Measurements from ENCODE around the gene ZNF423.
A peak's percentile ranks its signal among the peaks of the same experiment; 100 is the strongest.
"Not testable (repeated sequence)": the region's sequence is repeated elsewhere in the genome, so short reads cannot be mapped to it uniquely, and the experiment has no call there.

Gene ZNF423

GRCh38 chr16:49583911-49584310, 272.0 kb downstream of the ZNF423 start:
- Mint-ChIP-seq H3K4me3 (no peak overlapping the region), H3K36me3 (no peaks in the 10 kb centered on the region), H3K27me3 (no peaks in the 10 kb centered on the region), H3K4me1 (no peaks in the 10 kb centered on the region), H3K9me3 (peaks cover 2% of the 10 kb centered on the region), H3K27ac (no peak overlapping the region)
- DNase-seq (ENCODE audit: low spot score in 2 of 2) (no peak), ATAC-seq (ENCODE audit: low read depth) (no peak)

GRCh38 chr16:49581630-49582298, 274.1 kb downstream of the ZNF423 start:
- ATAC-seq (ENCODE audit: low read depth) (no peak), DNase-seq (ENCODE audit: low spot score in 2 of 2) (no peak)
- Mint-ChIP-seq H3K9me3 (no peaks in the 10 kb centered on the region), H3K27ac (no peak overlapping the region), H3K4me3 (no peak overlapping the region), H3K36me3 (no peaks in the 10 kb centered on the region), H3K4me1 (no peaks in the 10 kb centered on the region), H3K27me3 (no peaks in the 10 kb centered on the region)

GRCh38 chr16:49580751-49581303, 275.1 kb downstream of the ZNF423 start:
- no peak for ATAC-seq (ENCODE audit: low read depth)
- no peaks in the 10 kb centered on the region for H3K27me3 Mint-ChIP-seq
- H3K36me3 Mint-ChIP-seq: no peaks in the 10 kb centered on the region
- no peak overlapping the region for H3K27ac Mint-ChIP-seq
- no peaks in the 10 kb centered on the region for H3K4me1 Mint-ChIP-seq
- H3K4me3 Mint-ChIP-seq: no peak overlapping the region
- H3K9me3 Mint-ChIP-seq: no peaks in the 10 kb centered on the region
- no peak for DNase-seq (ENCODE audit: low spot score in 2 of 2)

GRCh38 chr16:49578435-49579024, 277.4 kb downstream of the ZNF423 start:
- Mint-ChIP-seq H3K4me1 (peaks cover 12% of the 10 kb centered on the region), H3K9me3 (no peaks in the 10 kb centered on the region), H3K4me3 (no peak overlapping the region), H3K27ac (no peak overlapping the region), H3K36me3 (no peaks in the 10 kb centered on the region), H3K27me3 (no peaks in the 10 kb centered on the region)
- no peak for ATAC-seq (ENCODE audit: low read depth)
- no peak for DNase-seq (ENCODE audit: low spot score in 2 of 2)

GRCh38 chr16:49578018-49578417, 277.9 kb downstream of the ZNF423 start:
- peaks cover under 1% of the 10 kb centered on the region for H3K9me3 Mint-ChIP-seq
- no peaks in the 10 kb centered on the region for H3K27me3 Mint-ChIP-seq
- H3K27ac Mint-ChIP-seq: no peak overlapping the region
- H3K4me3 Mint-ChIP-seq: no peak overlapping the region
- H3K36me3 Mint-ChIP-seq: no peaks in the 10 kb centered on the region
- peaks cover 12% of the 10 kb centered on the region for H3K4me1 Mint-ChIP-seq
- ATAC-seq (ENCODE audit: low read depth) (no peak), DNase-seq (ENCODE audit: low spot score in 2 of 2) (no peak)

GRCh38 chr16:49576941-49577340, 279.0 kb downstream of the ZNF423 start:
- H3K27ac Mint-ChIP-seq: peak overlapping the region; percentile 10
- ATAC-seq (ENCODE audit: low read depth): no peak
- DNase-seq (ENCODE audit: low spot score in 2 of 2): no peak
- H3K27me3 Mint-ChIP-seq: no peaks in the 10 kb centered on the region
- H3K9me3 Mint-ChIP-seq: peaks cover 5% of the 10 kb centered on the region
- peaks cover 15% of the 10 kb centered on the region for H3K4me1 Mint-ChIP-seq
- H3K36me3 Mint-ChIP-seq: no peaks in the 10 kb centered on the region
- no peak overlapping the region for H3K4me3 Mint-ChIP-seq

- no peaks in the 10 kb centered on the region for H3K27me3 Mint-ChIP-seq
- H3K9me3 Mint-ChIP-seq: peaks cover 5% of the 10 kb centered on the region
- no peak overlapping the region for H3K27ac Mint-ChIP-seq
- ATAC-seq (ENCODE audit: low read depth) (no peak), DNase-seq (ENCODE audit: low spot score in 2 of 2) (no peak)
- peaks cover 15% of the 10 kb centered on the region for H3K4me1 Mint-ChIP-seq
- H3K36me3 Mint-ChIP-seq: no peaks in the 10 kb centered on the region
- no peak overlapping the region for H3K4me3 Mint-ChIP-seq
Measured at GRCh38 chr16:49576173-49576494, 279.8 kb downstream of the ZNF423 start.

- H3K4me1 Mint-ChIP-seq: peaks cover 15% of the 10 kb centered on the region
- peaks cover 5% of the 10 kb centered on the region for H3K9me3 Mint-ChIP-seq
- H3K27ac Mint-ChIP-seq: peak overlapping the region; percentile 91
- H3K27me3 Mint-ChIP-seq: no peaks in the 10 kb centered on the region
- DNase-seq (ENCODE audit: low spot score in 2 of 2) (peak; percentile 10 to 23), ATAC-seq (ENCODE audit: low read depth) (peak; percentile 97)
- H3K4me3 Mint-ChIP-seq: peak overlapping the region; percentile 53
- H3K36me3 Mint-ChIP-seq: no peaks in the 10 kb centered on the region
Measured at GRCh38 chr16:49575346-49576172, 280.4 kb downstream of the ZNF423 start.

- ATAC-seq (ENCODE audit: low read depth): no peak
- Mint-ChIP-seq H3K27me3 (no peaks in the 10 kb centered on the region), H3K27ac (peak overlapping the region; percentile 91)
Measured at GRCh38 chr16:49574826-49575225, 281.1 kb downstream of the ZNF423 start.

GRCh38 chr16:49567950-49568349, 288.0 kb downstream of the ZNF423 start:
- no peak for DNase-seq (ENCODE audit: low spot score in 2 of 2)
- H3K4me1 Mint-ChIP-seq: peaks cover 2% of the 10 kb centered on the region
- ATAC-seq (ENCODE audit: low read depth): no peak
- H3K4me3 Mint-ChIP-seq: no peak overlapping the region
- H3K27me3 Mint-ChIP-seq: peaks cover 2% of the 10 kb centered on the region
- H3K27ac Mint-ChIP-seq: no peak overlapping the region
- no peaks in the 10 kb centered on the region for H3K36me3 Mint-ChIP-seq
- peaks cover 4% of the 10 kb centered on the region for H3K9me3 Mint-ChIP-seq

More at GRCh38 chr16:49574826-49575225, 281.1 kb downstream of the ZNF423 start:
- H3K4me3 Mint-ChIP-seq: peak overlapping the region; percentile 25
- peaks cover 5% of the 10 kb centered on the region for H3K9me3 Mint-ChIP-seq
- no peak for DNase-seq (ENCODE audit: low spot score in 2 of 2)
- H3K36me3 Mint-ChIP-seq: no peaks in the 10 kb centered on the region
- H3K4me1 Mint-ChIP-seq: peaks cover 15% of the 10 kb centered on the region

GRCh38 chr16:49566432-49566831, 289.5 kb downstream of the ZNF423 start:
- Mint-ChIP-seq H3K4me1 (no peaks in the 10 kb centered on the region), H3K4me3 (no peak overlapping the region), H3K27ac (no peak overlapping the region), H3K27me3 (peaks cover 2% of the 10 kb centered on the region), H3K9me3 (no peaks in the 10 kb centered on the region), H3K36me3 (no peaks in the 10 kb centered on the region)
- no peak for ATAC-seq (ENCODE audit: low read depth)
- DNase-seq (ENCODE audit: low spot score in 2 of 2): no peak

GRCh38 chr16:49564496-49565229, 291.2 kb downstream of the ZNF423 start:
- no peaks in the 10 kb centered on the region for H3K4me1 Mint-ChIP-seq
- no peaks in the 10 kb centered on the region for H3K9me3 Mint-ChIP-seq
- H3K36me3 Mint-ChIP-seq: no peaks in the 10 kb centered on the region
- peaks cover 2% of the 10 kb centered on the region for H3K27me3 Mint-ChIP-seq
- no peak overlapping the region for H3K27ac Mint-ChIP-seq
- H3K4me3 Mint-ChIP-seq: no peak overlapping the region
- DNase-seq (ENCODE audit: low spot score in 2 of 2) (no peak), ATAC-seq (ENCODE audit: low read depth) (no peak)

- no peak overlapping the region for H3K27ac Mint-ChIP-seq
- H3K4me3 Mint-ChIP-seq: no peak overlapping the region
- DNase-seq (ENCODE audit: low spot score in 2 of 2): no peak
- no peaks in the 10 kb centered on the region for H3K4me1 Mint-ChIP-seq
- no peaks in the 10 kb centered on the region for H3K36me3 Mint-ChIP-seq
- no peak for ATAC-seq (ENCODE audit: low read depth)
- no peaks in the 10 kb centered on the region for H3K9me3 Mint-ChIP-seq
- H3K27me3 Mint-ChIP-seq: no peaks in the 10 kb centered on the region
Measured at GRCh38 chr16:49563666-49564065, 292.2 kb downstream of the ZNF423 start.

GRCh38 chr16:49562894-49563293, 293.0 kb downstream of the ZNF423 start:
- H3K4me3 Mint-ChIP-seq; ATAC-seq (ENCODE audit: low read depth); H3K27me3 Mint-ChIP-seq; H3K9me3 Mint-ChIP-seq; H3K27ac Mint-ChIP-seq; DNase-seq (ENCODE audit: low spot score in 2 of 2); H3K36me3 Mint-ChIP-seq; H3K4me1 Mint-ChIP-seq: not testable (repeated sequence)

All from memory B cell (primary cell).